HCT116 (cell line): Measurements from ENCODE around the gene CCR6. TPM values are rescaled to one million over a fixed set of nuclear protein-coding genes. Genes with fewer than 3 reads are reported as not detected.

ENCODE experiments used
- ATAC-seq: fragments of 200-7000 bp; cut with Tn5 transposase; 2 replicates; pipeline ENCODE4 v1.9.1; 2020; ENCODE audit warnings: mild to moderate bottlenecking, moderate library complexity
- BruUV-seq: library from RNA; stranded (reverse); fragments of 400-500 nt; replicated peaks from 2 replicates; lab custom pipeline; 2021; lab: Mats Ljungman, UMichigan
- CTCF ChIA-PET: fragments of 300-600 bp; sonication (Branson Sonifier 250); formaldehyde crosslinking; loops from one replicate; lab custom pipeline; 2021; ENCODE audit warnings: antibody characterized with exemption; lab: Charles Lee
- POLR2A ChIA-PET: fragments of 300-600, 350-600 bp; sonication (Branson Sonifier 250); formaldehyde crosslinking; loops from one replicate; lab custom pipeline; 2021; ENCODE audit warnings: antibody characterized with exemption; lab: Charles Lee
- RAD21 ChIA-PET, 2 experiments: fragments of 300-600 bp; sonication (Branson Sonifier 250); formaldehyde crosslinking; loops; one replicate each; lab custom pipeline; 2023; ENCODE audit warnings: low total read pairs in 2 of 2; ENCODE audit not compliant: uncharacterized antibody in 2 of 2, unreplicated experiment in 2 of 2, low non-redundant PET in 1 of 2; lab: Charles Lee
- DNase-seq: peaks from one replicate; pipeline ENCODE4 v3.0.0-alpha.2; 2010; ENCODE audit warnings: low read depth, low spot score
- H2AFZ ChIP-seq: fragments of 200-600 bp; shearing (Covaris generic), sonication (generic); 2 replicates; pipeline ENCODE4 v1.6.1; 2017; ENCODE audit warnings: low read depth, mixed run types, mixed read lengths, antibody characterized with exemption, low read length; ENCODE audit not compliant: poor library complexity, severe bottlenecking
- H3K27ac ChIP-seq: 2 replicates; pipeline ENCODE4 v1.5.1; 2012; ENCODE audit warnings: low read depth, low read length
- H3K27me3 ChIP-seq: fragments of 200-600 bp; sonication (generic); 2 replicates; pipeline ENCODE4 v1.6.1; 2016; ENCODE audit warnings: mixed run types, low read length, mixed read lengths; ENCODE audit not compliant: insufficient read depth
- H3K36me3 ChIP-seq, 2 experiments: fragments of 200-500 bp in 1 of 2; fragments of 200-600 bp in 1 of 2; sonication (Bioruptor generic) in 1 of 2; sonication (generic) in 1 of 2; 2 replicates each; pipeline versions ENCODE4 v1.5.1 to v1.6.1; 2014 to 2016; ENCODE audit warnings: low read length in 2 of 2, inconsistent platforms in 1 of 2, mixed read lengths in 1 of 2, mixed run types in 1 of 2; ENCODE audit not compliant: insufficient read depth in 2 of 2, control insufficient read depth in 1 of 2
- H3K4me1 ChIP-seq, 2 experiments: fragments of 200-600 bp in 1 of 2; sonication (generic) in 1 of 2; 2 replicates each; pipeline versions ENCODE4 v1.5.1 to v1.6.1; 2012 to 2017; ENCODE audit warnings: low read length in 2 of 2, inconsistent platforms in 1 of 2, mild to moderate bottlenecking in 1 of 2, mixed read lengths in 1 of 2, mixed run types in 1 of 2, moderate library complexity in 1 of 2; ENCODE audit not compliant: insufficient read depth in 2 of 2, control insufficient read depth in 1 of 2
- H3K4me2 ChIP-seq: fragments of 200-600 bp; sonication (generic); 2 replicates; pipeline ENCODE4 v1.6.1; 2017; ENCODE audit warnings: mixed run types, low read length, mixed read lengths
- H3K4me3 ChIP-seq, 2 experiments: fragments of 200-600 bp in 1 of 2; sonication (generic) in 1 of 2; replicated peaks in 1 of 2; 2 replicates each; pipeline ENCODE4 v1.5.1; 2011 to 2016; ENCODE audit warnings: low read length in 2 of 2, control low read depth in 1 of 2, low read depth in 1 of 2, mild to moderate bottlenecking in 1 of 2, mixed read lengths in 1 of 2, mixed run types in 1 of 2
- H3K79me2 ChIP-seq: fragments of 200-600 bp; sonication (generic); 2 replicates; pipeline ENCODE4 v1.6.1; 2017; ENCODE audit warnings: mild to moderate bottlenecking, mixed run types, low read length, moderate library complexity, mixed read lengths; ENCODE audit not compliant: insufficient read depth
- H3K9ac ChIP-seq: fragments of 200-600 bp; sonication (generic); 2 replicates; pipeline ENCODE4 v1.6.1; 2016; ENCODE audit warnings: low read length, mixed read lengths
- H3K9me2 ChIP-seq: fragments of 200-600 bp; sonication (generic), shearing (Covaris generic); 2 replicates; pipeline ENCODE4 v1.6.1; 2017; ENCODE audit warnings: mixed run types, mild to moderate bottlenecking, moderate library complexity; ENCODE audit not compliant: insufficient read depth
- H3K9me3 ChIP-seq, 2 experiments: fragments of 200-500 bp in 1 of 2; fragments of 200-600 bp in 1 of 2; sonication (Bioruptor generic) in 1 of 2; sonication (generic) in 1 of 2; 2 replicates each; pipeline ENCODE4 v1.6.1; 2014 to 2017; ENCODE audit warnings: low read length in 2 of 2, mixed read lengths in 2 of 2, inconsistent platforms in 1 of 2, low read depth in 1 of 2, mild to moderate bottlenecking in 1 of 2, mixed run types in 1 of 2, moderate library complexity in 1 of 2; ENCODE audit not compliant: control insufficient read depth in 1 of 2, insufficient read depth in 1 of 2
- H4K20me1 ChIP-seq: fragments of 200-600 bp; sonication (generic), shearing (Covaris generic); 2 replicates; pipeline ENCODE4 v1.6.1; 2017; ENCODE audit warnings: mixed run types, mild to moderate bottlenecking, moderate library complexity; ENCODE audit not compliant: insufficient read depth
- ATF3 ChIP-seq: IDR thresholded peaks from 2 replicates; pipeline ENCODE4 v1.6.1; 2012
- CBX3 ChIP-seq: IDR thresholded peaks from 2 replicates; pipeline ENCODE4 v1.6.1; 2012; ENCODE audit warnings: low read depth
- CEBPB ChIP-seq: IDR thresholded peaks from 2 replicates; pipeline ENCODE4 v1.6.1; 2012; ENCODE audit warnings: low read depth
- EGR1 ChIP-seq: IDR thresholded peaks from 2 replicates; pipeline ENCODE4 v1.6.1; 2012; ENCODE audit warnings: low read depth
- FOSL1 ChIP-seq: IDR thresholded peaks from 2 replicates; pipeline ENCODE4 v1.6.1; 2012; ENCODE audit warnings: low read depth
- JUND ChIP-seq: IDR thresholded peaks from 2 replicates; pipeline ENCODE4 v1.6.1; 2012
- MAX ChIP-seq: IDR thresholded peaks from 2 replicates; pipeline ENCODE4 v1.6.1; 2012
- POLR2A ChIP-seq: IDR thresholded peaks from 2 replicates; pipeline ENCODE4 v1.7.0; 2011; ENCODE audit warnings: borderline replicate concordance; ENCODE audit not compliant: insufficient read depth, insufficient read length; ENCODE audit errors: extremely low read depth
- SIN3A ChIP-seq: IDR thresholded peaks from 2 replicates; pipeline ENCODE4 v1.6.1; 2012; ENCODE audit warnings: low read depth
- YY1 ChIP-seq: IDR thresholded peaks from 2 replicates; pipeline ENCODE4 v1.6.1; 2011; ENCODE audit warnings: low read length, low read depth, moderate library complexity, mild to moderate bottlenecking; ENCODE audit not compliant: insufficient replicate concordance; ENCODE audit errors: extremely low read depth
- ZFX ChIP-seq: fragments of 450-650 bp; IDR thresholded peaks from 2 replicates; pipeline ENCODE4 v1.6.1; 2017
- ZNF274 ChIP-seq: fragments of 200-500 bp; sonication (Bioruptor generic); IDR thresholded peaks from 2 replicates; pipeline ENCODE4 v1.6.1; 2014; ENCODE audit warnings: mild to moderate bottlenecking, low read depth, low read length, inconsistent platforms
- intact Hi-C: fragments of 100-400 bp; cut with micrococcal nuclease; formaldehyde crosslinking; loops from 2 replicates; pipeline ENCODE4 v1.10.0; 2022
- total RNA-seq: library from RNA; stranded (reverse); gene quantifications from one replicate; pipeline ENCODE4 v1.2.1, GENCODE V29; 2021; ENCODE audit not compliant: unreplicated experiment
- TF ChIP-seq, protein P1 (sequence below), 3 experiments: fragments of 200-600 bp in 1 of 3; sonication (generic) in 1 of 3; IDR thresholded peaks in 2 of 3; conservative IDR thresholded peaks in 1 of 3; 2 replicates each; pipeline ENCODE4 v1.5.1; 2012 to 2017; ENCODE audit warnings: low read depth in 2 of 3, low read length in 2 of 3, antibody characterized with exemption in 1 of 3, borderline replicate concordance in 1 of 3, control low read depth in 1 of 3, mild to moderate bottlenecking in 1 of 3, mixed read lengths in 1 of 3, mixed run types in 1 of 3, moderate library complexity in 1 of 3; ENCODE audit not compliant: insufficient read depth in 1 of 3

Gene CCR6
- total RNA-seq, 1 experiment from 2014 or later: not detected

- TF ChIP-seq SIN3A (no peak), YY1 (no peak), JUND (no peak), CEBPB (no peak), ATF3 (no peak), ZFX (no peak), POLR2A (no peak), MAX (no peak), FOSL1 (no peak), ZNF274 (no peak), CBX3 (no peak), EGR1 (no peak)
- TF ChIP-seq, protein P1, sequence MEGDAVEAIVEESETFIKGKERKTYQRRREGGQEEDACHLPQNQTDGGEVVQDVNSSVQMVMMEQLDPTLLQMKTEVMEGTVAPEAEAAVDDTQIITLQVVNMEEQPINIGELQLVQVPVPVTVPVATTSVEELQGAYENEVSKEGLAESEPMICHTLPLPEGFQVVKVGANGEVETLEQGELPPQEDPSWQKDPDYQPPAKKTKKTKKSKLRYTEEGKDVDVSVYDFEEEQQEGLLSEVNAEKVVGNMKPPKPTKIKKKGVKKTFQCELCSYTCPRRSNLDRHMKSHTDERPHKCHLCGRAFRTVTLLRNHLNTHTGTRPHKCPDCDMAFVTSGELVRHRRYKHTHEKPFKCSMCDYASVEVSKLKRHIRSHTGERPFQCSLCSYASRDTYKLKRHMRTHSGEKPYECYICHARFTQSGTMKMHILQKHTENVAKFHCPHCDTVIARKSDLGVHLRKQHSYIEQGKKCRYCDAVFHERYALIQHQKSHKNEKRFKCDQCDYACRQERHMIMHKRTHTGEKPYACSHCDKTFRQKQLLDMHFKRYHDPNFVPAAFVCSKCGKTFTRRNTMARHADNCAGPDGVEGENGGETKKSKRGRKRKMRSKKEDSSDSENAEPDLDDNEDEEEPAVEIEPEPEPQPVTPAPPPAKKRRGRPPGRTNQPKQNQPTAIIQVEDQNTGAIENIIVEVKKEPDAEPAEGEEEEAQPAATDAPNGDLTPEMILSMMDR (IDR thresholded peaks at IDR 0.05 in 2 of 3, conservative IDR thresholded peaks at IDR 0.05 in 1 of 3; ENCODE audit: borderline replicate concordance in 1 of 3, insufficient read depth in 1 of 3, low read depth in 2 of 3, low read length in 2 of 3): no peak
- Histone ChIP-seq H3K79me2 (no peaks in the 10 kb centered on the region), H3K9me3 (no peaks in the 10 kb centered on the region), H3K27me3 (peaks cover 4% of the 10 kb centered on the region; the same call in 1 of the 2 replicates), H2AFZ (no peak overlapping the region), H3K9ac (no peak overlapping the region), H4K20me1 (no peaks in the 10 kb centered on the region), H3K4me2 (no peak overlapping the region), H3K27ac (no peak overlapping the region), H3K36me3 (no peaks in the 10 kb centered on the region), H3K4me1 (no peaks in the 10 kb centered on the region), H3K4me3 (no peak overlapping the region), H3K9me2 (no peaks in the 10 kb centered on the region)
- CTCF ChIA-PET: no interaction called here
- no peak for ATAC-seq
- POLR2A ChIA-PET: no interaction called here
- no peak for DNase-seq
- no TSS peak for BruUV-seq
- RAD21 ChIA-PET: no interaction called here
- intact Hi-C loops: no loop called here
These were observed 11.8 kb downstream of the CCR6 start for GRCh38 chr6:167134448-167135328.
